IPS-18c (cell line): ENCODE measurements around the gene C1orf122.
A peak's percentile ranks its signal among the peaks of the same experiment; 100 is the strongest.
"Not testable (repeated sequence)": the region's sequence is repeated elsewhere in the genome, so short reads cannot be mapped to it uniquely, and the experiment has no call there.

Experiments used
- H3K4me3 ChIP-seq: 2 replicates; pipeline ENCODE4 v1.7.0; 2013; ENCODE audit warnings: low read depth, mild to moderate bottlenecking, low read length, moderate library complexity; ENCODE audit not compliant: insufficient read depth
- H3K9me3 ChIP-seq: one replicate; pipeline ENCODE4 v1.6.1; 2013; ENCODE audit warnings: mild to moderate bottlenecking, low read length, moderate library complexity; ENCODE audit not compliant: control insufficient read depth, insufficient read depth

C1orf122 gene

GRCh38 chr1:37807555-37808368 is at the start of gene C1orf122, which contains the start of gene YRDC:
TSS of gene C1orf122 (plus strand) at chr1:37807790. CDS start at chr1:37808405, 615 bp downstream.
TSS of gene YRDC (minus strand) at chr1:37808208. CDS start at chr1:37808180, 28 bp downstream.
- H3K9me3 ChIP-seq: no peaks in the 10 kb centered on the region
- peak within 1 kb of the TSS; percentile 65 for H3K4me3 ChIP-seq

GRCh38 chr1:37759451-37759850 is 48.1 kb upstream of the C1orf122 start:
- no peak overlapping the region for H3K4me3 ChIP-seq
- no peaks in the 10 kb centered on the region for H3K9me3 ChIP-seq

- H3K9me3 ChIP-seq: no peaks in the 10 kb centered on the region
- no peak overlapping the region for H3K4me3 ChIP-seq
These were observed 46.0 kb upstream of the C1orf122 start for GRCh38 chr1:37761416-37762095.

- no peaks in the 10 kb centered on the region for H3K9me3 ChIP-seq
- H3K4me3 ChIP-seq: no peak overlapping the region
These were observed 45.1 kb upstream of the C1orf122 start for GRCh38 chr1:37762516-37762915.

- Histone ChIP-seq H3K4me3 (no peak overlapping the region), H3K9me3 (no peaks in the 10 kb centered on the region)
These were observed 43.7 kb upstream of the C1orf122 start for GRCh38 chr1:37763791-37764413.

- Histone ChIP-seq H3K4me3 (0 out of 2 replicates have a peak overlapping the region, but pooled peaks have one; percentile 42), H3K9me3 (no peaks in the 10 kb centered on the region)
These were observed 43.2 kb upstream of the C1orf122 start for GRCh38 chr1:37764414-37764825.

GRCh38 chr1:37764888-37765441 is 42.6 kb upstream of the C1orf122 start, which contains the start of gene EPHA10:
TSS of gene EPHA10 (minus strand) at chr1:37765120. CDS start at chr1:37765066, 54 bp downstream.
- peak within 1 kb of the TSS; percentile 42 for H3K4me3 ChIP-seq
- no peaks in the 10 kb centered on the region for H3K9me3 ChIP-seq

GRCh38 chr1:37765916-37766664 is 41.5 kb upstream of the C1orf122 start:
- H3K9me3 ChIP-seq: no peaks in the 10 kb centered on the region
- peak overlapping the region; percentile 42 for H3K4me3 ChIP-seq

- H3K4me3 ChIP-seq: no peak overlapping the region
- no peaks in the 10 kb centered on the region for H3K9me3 ChIP-seq
These were observed 40.1 kb upstream of the C1orf122 start for GRCh38 chr1:37767488-37767887.

GRCh38 chr1:37771440-37771839 is 36.1 kb upstream of the C1orf122 start:
- not testable (repeated sequence) for H3K9me3 ChIP-seq, H3K4me3 ChIP-seq

GRCh38 chr1:37776946-37777516 is 30.6 kb upstream of the C1orf122 start:
- Histone ChIP-seq H3K9me3 (no peaks in the 10 kb centered on the region), H3K4me3 (no peak overlapping the region)

- Histone ChIP-seq H3K4me3 (no peak overlapping the region), H3K9me3 (no peaks in the 10 kb centered on the region)
These were observed 28.9 kb upstream of the C1orf122 start for GRCh38 chr1:37778654-37779053.

GRCh38 chr1:37782491-37782890 is 25.1 kb upstream of the C1orf122 start:
- no peak overlapping the region for H3K4me3 ChIP-seq
- no peaks in the 10 kb centered on the region for H3K9me3 ChIP-seq

- peak overlapping the region; percentile 34 for H3K4me3 ChIP-seq
These were observed 14.5 kb upstream of the C1orf122 start for GRCh38 chr1:37792943-37793686.

GRCh38 chr1:37793773-37794371 is 13.7 kb upstream of the C1orf122 start, which contains the start of gene MANEAL:
TSS of gene MANEAL (plus strand) at chr1:37793847. CDS start at chr1:37794183, 336 bp downstream.
- peak within 1 kb of the TSS; percentile 67 for H3K4me3 ChIP-seq

More at GRCh38 chr1:37792943-37793686, 14.5 kb upstream of the C1orf122 start:
- no peaks in the 10 kb centered on the region for H3K9me3 ChIP-seq

More at GRCh38 chr1:37793773-37794371, 13.7 kb upstream of the C1orf122 start, which contains the start of gene MANEAL:
- no peaks in the 10 kb centered on the region for H3K9me3 ChIP-seq
